Astrocyte (in vitro differentiated cells and primary cell): Measurements from ENCODE around the gene GMDS. TPM values are rescaled to one million over a fixed set of nuclear protein-coding genes. Genes with fewer than 3 reads are reported as not detected.
A peak's percentile ranks its signal among the peaks of the same experiment; 100 is the strongest.

Experiments used
- DNase-seq: peaks from one replicate; pipeline ENCODE4 v3.0.0-alpha.2; 2010; ENCODE audit warnings: low read depth
- FAIRE-seq: peaks from 2 replicates; lab custom pipeline; 2011; peaks lifted over from hg19 to GRCh38; lab: Jason Lieb, UNC
- H2AFZ ChIP-seq: 2 replicates; pipeline ENCODE4 v1.6.0; 2012; ENCODE audit warnings: low read depth, low read length, inconsistent platforms
- H3K27ac ChIP-seq: 2 replicates; pipeline ENCODE4 v1.5.1; 2011; ENCODE audit warnings: low read depth, low read length, inconsistent platforms
- H3K27me3 ChIP-seq: 2 replicates; pipeline ENCODE4 v1.6.0; 2011; ENCODE audit warnings: low read length, inconsistent platforms; ENCODE audit not compliant: insufficient read depth
- H3K36me3 ChIP-seq: 2 replicates; pipeline ENCODE4 v1.5.1; 2011; ENCODE audit warnings: low read length, inconsistent platforms; ENCODE audit not compliant: insufficient read depth
- H3K4me1 ChIP-seq: 2 replicates; pipeline ENCODE4 v1.5.1; 2011; ENCODE audit warnings: low read length, inconsistent platforms; ENCODE audit not compliant: insufficient read depth
- H3K4me2 ChIP-seq: 2 replicates; pipeline ENCODE4 v1.6.0; 2012; ENCODE audit warnings: low read length, inconsistent platforms
- H3K4me3 ChIP-seq: 2 replicates; pipeline ENCODE4 v1.5.1; 2011; ENCODE audit warnings: low read depth, mild to moderate bottlenecking, low read length, inconsistent platforms; ENCODE audit not compliant: insufficient read depth
- H3K79me2 ChIP-seq: 2 replicates; pipeline ENCODE4 v1.6.0; 2012; ENCODE audit warnings: mild to moderate bottlenecking, low read length, inconsistent platforms; ENCODE audit not compliant: insufficient read depth
- H3K9ac ChIP-seq: 2 replicates; pipeline ENCODE4 v1.6.0; 2012; ENCODE audit warnings: mild to moderate bottlenecking, low read length, inconsistent platforms
- H3K9me3 ChIP-seq: 2 replicates; pipeline ENCODE4 v1.5.1; 2012; ENCODE audit warnings: low read depth, mild to moderate bottlenecking, low read length, inconsistent platforms; ENCODE audit not compliant: insufficient read depth
- H4K20me1 ChIP-seq: 2 replicates; pipeline ENCODE4 v1.6.0; 2012; ENCODE audit warnings: low read length, inconsistent platforms; ENCODE audit not compliant: insufficient read depth
- H3K27ac Mint-ChIP-seq: one replicate; pipeline ENCODE4 v1.8.0; 2021; ENCODE audit warnings: mild to moderate bottlenecking, mixed read lengths; ENCODE audit not compliant: unreplicated experiment
- H3K27me3 Mint-ChIP-seq: one replicate; pipeline ENCODE4 v1.8.0; 2021; ENCODE audit warnings: low read depth, mixed read lengths; ENCODE audit not compliant: unreplicated experiment
- H3K36me3 Mint-ChIP-seq: one replicate; pipeline ENCODE4 v1.8.0; 2021; ENCODE audit warnings: low read depth, mixed read lengths; ENCODE audit not compliant: unreplicated experiment
- H3K4me1 Mint-ChIP-seq: one replicate; pipeline ENCODE4 v1.8.0; 2021; ENCODE audit warnings: low read depth, mixed read lengths; ENCODE audit not compliant: unreplicated experiment
- H3K4me3 Mint-ChIP-seq: one replicate; pipeline ENCODE4 v1.8.0; 2021; ENCODE audit warnings: mild to moderate bottlenecking, moderate library complexity, mixed read lengths; ENCODE audit not compliant: unreplicated experiment
- H3K9me3 Mint-ChIP-seq: one replicate; pipeline ENCODE4 v1.8.0; 2021; ENCODE audit warnings: mild to moderate bottlenecking, mixed read lengths; ENCODE audit not compliant: unreplicated experiment
- EZH2 ChIP-seq: IDR thresholded peaks from 2 replicates; pipeline ENCODE4 v1.6.1; 2012; ENCODE audit warnings: mild to moderate bottlenecking, low read length, inconsistent platforms; ENCODE audit not compliant: insufficient read depth
- total RNA-seq: library from RNA; stranded (reverse); gene quantifications from 2 replicates; pipeline ENCODE4 v1.2.1, GENCODE V29; 2021
- TF ChIP-seq, protein P1 (sequence below): IDR thresholded peaks from 2 replicates; pipeline ENCODE4 v1.5.1; 2011; ENCODE audit warnings: low read depth, mild to moderate bottlenecking, inconsistent platforms, low read length, moderate library complexity; ENCODE audit not compliant: insufficient read depth

The GMDS gene
- total RNA-seq, 1 donor from 2014 or later = 9.4 TPM

GRCh38 chr6:2037237-2037926 is 208.0 kb downstream of the GMDS start:
- H2AFZ ChIP-seq = no peak overlapping the region
- peaks cover 8% of the 10 kb centered on the region for H3K4me1 Mint-ChIP-seq

DNA sequence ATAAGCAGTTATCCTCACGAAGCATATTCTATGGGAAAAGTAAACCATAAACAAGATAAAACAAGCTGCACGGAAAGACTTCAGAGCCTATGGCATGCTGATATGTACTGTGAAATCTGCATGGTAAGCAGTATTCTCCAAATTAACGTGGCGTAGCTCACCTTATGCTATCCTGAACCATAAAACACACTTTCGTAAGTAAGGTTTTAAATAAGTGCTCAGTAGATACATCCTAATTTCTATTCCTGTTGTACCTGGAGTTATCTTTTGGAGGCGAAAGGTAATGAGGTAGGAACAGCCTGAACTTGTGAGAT is 208.7 kb downstream of the GMDS start:
- no peak overlapping the region for H3K4me3 ChIP-seq
- no peaks in the 10 kb centered on the region for H3K79me2 ChIP-seq
- H3K9me3 ChIP-seq = no peaks in the 10 kb centered on the region
- H3K27ac ChIP-seq = no peak overlapping the region
- no peak for FAIRE-seq
- H3K27me3 Mint-ChIP-seq = no peaks in the 10 kb centered on the region
- no peaks in the 10 kb centered on the region for H3K4me1 ChIP-seq
- no peaks in the 10 kb centered on the region for H4K20me1 ChIP-seq
- no peak overlapping the region for H2AFZ ChIP-seq
- H3K27me3 ChIP-seq = no peaks in the 10 kb centered on the region
- no peak overlapping the region for H3K4me3 Mint-ChIP-seq
- TF ChIP-seq, protein P1, sequence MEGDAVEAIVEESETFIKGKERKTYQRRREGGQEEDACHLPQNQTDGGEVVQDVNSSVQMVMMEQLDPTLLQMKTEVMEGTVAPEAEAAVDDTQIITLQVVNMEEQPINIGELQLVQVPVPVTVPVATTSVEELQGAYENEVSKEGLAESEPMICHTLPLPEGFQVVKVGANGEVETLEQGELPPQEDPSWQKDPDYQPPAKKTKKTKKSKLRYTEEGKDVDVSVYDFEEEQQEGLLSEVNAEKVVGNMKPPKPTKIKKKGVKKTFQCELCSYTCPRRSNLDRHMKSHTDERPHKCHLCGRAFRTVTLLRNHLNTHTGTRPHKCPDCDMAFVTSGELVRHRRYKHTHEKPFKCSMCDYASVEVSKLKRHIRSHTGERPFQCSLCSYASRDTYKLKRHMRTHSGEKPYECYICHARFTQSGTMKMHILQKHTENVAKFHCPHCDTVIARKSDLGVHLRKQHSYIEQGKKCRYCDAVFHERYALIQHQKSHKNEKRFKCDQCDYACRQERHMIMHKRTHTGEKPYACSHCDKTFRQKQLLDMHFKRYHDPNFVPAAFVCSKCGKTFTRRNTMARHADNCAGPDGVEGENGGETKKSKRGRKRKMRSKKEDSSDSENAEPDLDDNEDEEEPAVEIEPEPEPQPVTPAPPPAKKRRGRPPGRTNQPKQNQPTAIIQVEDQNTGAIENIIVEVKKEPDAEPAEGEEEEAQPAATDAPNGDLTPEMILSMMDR = no peak
- no peak for TF ChIP-seq EZH2
- peaks cover 8% of the 10 kb centered on the region for H3K4me1 Mint-ChIP-seq
- no peaks in the 10 kb centered on the region for H3K36me3 ChIP-seq
- H3K9me3 Mint-ChIP-seq = no peaks in the 10 kb centered on the region
- DNase-seq = no peak
- no peak overlapping the region for H3K9ac ChIP-seq
- H3K27ac Mint-ChIP-seq = no peak overlapping the region
- H3K4me2 ChIP-seq = no peak overlapping the region
- no peaks in the 10 kb centered on the region for H3K36me3 Mint-ChIP-seq

More at GRCh38 chr6:2037237-2037926, 208.0 kb downstream of the GMDS start:
- Histone ChIP-seq H3K9ac (no peak overlapping the region), H3K27me3 (no peaks in the 10 kb centered on the region), H3K36me3 (no peaks in the 10 kb centered on the region), H3K27ac (no peak overlapping the region), H3K4me1 (no peaks in the 10 kb centered on the region), H3K4me2 (no peak overlapping the region), H3K9me3 (no peaks in the 10 kb centered on the region), H4K20me1 (no peaks in the 10 kb centered on the region), H3K79me2 (no peaks in the 10 kb centered on the region), H3K4me3 (no peak overlapping the region)
- Mint-ChIP-seq H3K36me3 (no peaks in the 10 kb centered on the region), H3K9me3 (no peaks in the 10 kb centered on the region), H3K4me3 (no peak overlapping the region), H3K27me3 (no peaks in the 10 kb centered on the region), H3K27ac (no peak overlapping the region)
- FAIRE-seq (no peak), DNase-seq (peak; percentile 9)
- TF ChIP-seq EZH2 = no peak
- TF ChIP-seq, protein P1 = no peak
